HG03378 (cell line): ENCODE data around the gene FKBP10.
"Not testable (repeated sequence)": the region's sequence is repeated elsewhere in the genome, so short reads cannot be mapped to it uniquely, and the experiment has no call there.

Experiments used
- ATAC-seq: cut with Tn5 transposase; IDR thresholded peaks from one replicate; pipeline ENCODE4 v1.9.1; 2021; ENCODE audit warnings: mild to moderate bottlenecking, moderate library complexity; ENCODE audit not compliant: unreplicated experiment

The FKBP10 gene

GRCh38 chr17:41806685-41807445, 5.9 kb upstream of the FKBP10 start:
- ATAC-seq = no peak

- ATAC-seq = no peak
These were observed 1.9 kb upstream of the FKBP10 start for GRCh38 chr17:41810659-41811548.

GRCh38 chr17:41811549-41812380, 1.0 kb upstream of the FKBP10 start, which contains the start of gene P3H4:
Gene P3H4 (minus strand): TSS chr17:41811949. CDS start chr17:41811915, 34 bp downstream.
- ATAC-seq = no peak

- ATAC-seq = no peak
These were observed 412 bp downstream of the FKBP10 start for GRCh38 chr17:41813152-41813680.

GRCh38 chr17:41813699-41814124, 908 bp downstream of the FKBP10 start:
- no peak for ATAC-seq

GRCh38 chr17:41814195-41814594, 1.4 kb downstream of the FKBP10 start:
- no peak for ATAC-seq

GRCh38 chr17:41816637-41817320, 4.0 kb downstream of the FKBP10 start:
- ATAC-seq = no peak

- ATAC-seq = no peak
These were observed 5.2 kb downstream of the FKBP10 start for GRCh38 chr17:41818024-41818423.

GRCh38 chr17:41821776-41822175, 9.0 kb downstream of the FKBP10 start:
- no peak for ATAC-seq

GRCh38 chr17:41822216-41823140, 9.7 kb downstream of the FKBP10 start:
- ATAC-seq = no peak

GRCh38 chr17:41823141-41823524, 10.3 kb downstream of the FKBP10 start:
- ATAC-seq = no peak

- ATAC-seq = no peak
These were observed 10.8 kb downstream of the FKBP10 start for GRCh38 chr17:41823580-41823979.

GRCh38 chr17:41824086-41824485, 11.3 kb downstream of the FKBP10 start:
- no peak for ATAC-seq

GRCh38 chr17:41825175-41825845, 12.5 kb downstream of the FKBP10 start:
- no peak for ATAC-seq

GRCh38 chr17:41829961-41830360, 17.2 kb downstream of the FKBP10 start:
- not testable (repeated sequence) for ATAC-seq

- ATAC-seq = no peak
These were observed 22.5 kb downstream of the FKBP10 start for GRCh38 chr17:41835214-41835799.

- ATAC-seq = no peak
These were observed 23.2 kb downstream of the FKBP10 start, which contains the start of gene NT5C3B for GRCh38 chr17:41835800-41836549. Gene NT5C3B (minus strand): TSS chr17:41836232. CDS start chr17:41836193, 39 bp downstream.
